GM12864 (cell line): Measurements from ENCODE around the gene ANKRD18A.

Experiments
- DNase-seq: peaks from one replicate; pipeline ENCODE4 v3.0.0-alpha.2; 2011; ENCODE audit warnings: low read depth
- H3K4me3 ChIP-seq: 2 replicates; pipeline ENCODE4 v1.5.1; 2011; ENCODE audit warnings: mild to moderate bottlenecking, low read depth, low read length, control low read depth
- CTCF ChIP-seq: IDR thresholded peaks from 2 replicates; pipeline ENCODE4 v1.5.1; 2011; ENCODE audit warnings: low read depth, mild to moderate bottlenecking, moderate library complexity, low read length, control low read depth, inconsistent platforms; ENCODE audit errors: missing control alignments

ANKRD18A gene

GRCh38 chr9:38523121-38523520, 97.3 kb downstream of the ANKRD18A start:
- DNase-seq = no peak
- H3K4me3 ChIP-seq = no peak overlapping the region
- no peak for TF ChIP-seq CTCF

GRCh38 chr9:38521762-38522161, 98.6 kb downstream of the ANKRD18A start:
- no peak for DNase-seq
- no peak overlapping the region for H3K4me3 ChIP-seq
- TF ChIP-seq CTCF = no peak
